Activated T-cell treated with anti-CD3 and anti-CD28 coated beads for 48 hours (primary cell): ENCODE data around the gene CDK19.
"Not testable (repeated sequence)": the region's sequence is repeated elsewhere in the genome, so short reads cannot be mapped to it uniquely, and the experiment has no call there.

Experiments used
- DNase-seq: peaks from one replicate; pipeline ENCODE4 v3.0.0-alpha.2; 2020; ENCODE audit warnings: low read depth

The CDK19 gene

GRCh38 chr6:110813338-110814101 is 1.7 kb downstream of the CDK19 start:
- DNase-seq, result no peak

GRCh38 chr6:110812719-110813118 is 2.5 kb downstream of the CDK19 start:
- no peak for DNase-seq

- no peak for DNase-seq
Observed at GRCh38 chr6:110810896-110811586, 4.2 kb downstream of the CDK19 start.

GRCh38 chr6:110809792-110810191 is 5.5 kb downstream of the CDK19 start:
- DNase-seq, result no peak

GRCh38 chr6:110802175-110802574 is 13.1 kb downstream of the CDK19 start:
- not testable (repeated sequence) for DNase-seq

GRCh38 chr6:110800839-110801196 is 14.5 kb downstream of the CDK19 start:
- DNase-seq, result no peak

GRCh38 chr6:110800196-110800838 is 15.0 kb downstream of the CDK19 start:
- no peak for DNase-seq

GRCh38 chr6:110799655-110800054 is 15.6 kb downstream of the CDK19 start:
- DNase-seq, result no peak

- DNase-seq, result no peak
Observed at GRCh38 chr6:110799189-110799588, 16.1 kb downstream of the CDK19 start.

- no peak for DNase-seq
Observed at GRCh38 chr6:110795271-110795670, 20.0 kb downstream of the CDK19 start.

GRCh38 chr6:110786696-110787095 is 28.6 kb downstream of the CDK19 start:
- no peak for DNase-seq

- no peak for DNase-seq
Observed at GRCh38 chr6:110786271-110786670, 29.0 kb downstream of the CDK19 start.

- no peak for DNase-seq
Observed at GRCh38 chr6:110784610-110784979, 30.7 kb downstream of the CDK19 start.

GRCh38 chr6:110781522-110782214 is 33.6 kb downstream of the CDK19 start:
- DNase-seq, result no peak

- no peak for DNase-seq
Observed at GRCh38 chr6:110778333-110778732, 36.9 kb downstream of the CDK19 start.

GRCh38 chr6:110777636-110778035 is 37.6 kb downstream of the CDK19 start:
- DNase-seq, result no peak

GRCh38 chr6:110776413-110776812 is 38.9 kb downstream of the CDK19 start:
- DNase-seq, result no peak

- no peak for DNase-seq
Observed at GRCh38 chr6:110769923-110770322, 45.3 kb downstream of the CDK19 start.

- no peak for DNase-seq
Observed at GRCh38 chr6:110768057-110768456, 47.2 kb downstream of the CDK19 start.

- DNase-seq, result no peak
Observed at GRCh38 chr6:110761371-110761770, 53.9 kb downstream of the CDK19 start.

GRCh38 chr6:110760589-110760988 is 54.7 kb downstream of the CDK19 start:
- DNase-seq, result no peak

- DNase-seq, result not testable (repeated sequence)
Observed at GRCh38 chr6:110760098-110760497, 55.2 kb downstream of the CDK19 start.

GRCh38 chr6:110757926-110758325 is 57.3 kb downstream of the CDK19 start:
- DNase-seq, result no peak
